ENCODE results near the gene ATP6AP1. TPM values are rescaled to one million over a fixed set of nuclear protein-coding genes. Genes with fewer than 3 reads are reported as not detected.
A peak's percentile ranks its signal among the peaks of the same experiment; 100 is the strongest.
"Not testable (repeated sequence)": the region's sequence is repeated elsewhere in the genome, so short reads cannot be mapped to it uniquely, and the experiment has no call there.

ATP6AP1 gene
- polyA plus RNA-seq, 1 experiment = 65.0 TPM

GRCh38 chrX:154384284-154384892, 44.1 kb upstream of the ATP6AP1 start:
- DNase-seq (ENCODE audit: low read depth, low spot score) = no peak
- TF ChIP-seq CTCF (IDR thresholded peaks at IDR 0.05; ENCODE audit: low read depth, low read length) = peak; percentile 53
- H3K4me3 ChIP-seq (ENCODE audit: low read depth, low read length) = no peak overlapping the region
- ChIA-PET POLR2A (no interaction called here), CTCF (interaction anchor here (1.3 to 3.0 kb wide), 2 partner anchors 11 to 247 kb away, joined by 3 to 17 read pairs; no protein-coding TSS in a partner anchor)
- H3K27ac ChIP-seq (ENCODE audit: low read depth, low read length) = no peak overlapping the region
- H3K27me3 ChIP-seq (ENCODE audit: control insufficient read depth, insufficient read depth, low read length) = no peaks in the 10 kb centered on the region
- no peaks in the 10 kb centered on the region for H3K9me3 ChIP-seq (ENCODE audit: control insufficient read depth, insufficient read depth, low read length)

DNA sequence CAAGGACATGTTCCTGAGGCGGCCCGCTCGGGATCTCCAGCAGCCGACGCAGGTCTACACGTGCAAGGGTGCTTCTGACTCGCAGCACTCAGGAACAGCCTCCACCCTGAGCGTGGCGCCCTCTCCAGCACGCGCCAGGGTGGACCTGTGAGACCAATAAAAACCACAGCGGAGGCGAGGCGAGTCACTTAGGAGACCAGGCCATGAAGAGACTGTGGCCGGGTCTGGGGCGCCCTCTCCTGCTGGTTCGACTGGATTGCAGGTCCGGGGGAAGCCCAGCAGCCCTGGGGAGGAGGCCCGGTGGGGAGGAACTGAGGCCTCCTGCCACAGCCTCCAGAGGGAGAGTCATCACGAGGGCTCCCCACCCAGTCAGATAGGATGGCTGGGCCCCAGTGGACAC, 40.4 kb upstream of the ATP6AP1 start:
- POLR2A ChIA-PET; H3K4me3 ChIP-seq (ENCODE audit: low read depth, low read length); DNase-seq (ENCODE audit: low read depth, low spot score); H3K27ac ChIP-seq (ENCODE audit: low read depth, low read length); CTCF ChIA-PET; H3K9me3 ChIP-seq (ENCODE audit: control insufficient read depth, insufficient read depth, low read length); H3K27me3 ChIP-seq (ENCODE audit: control insufficient read depth, insufficient read depth, low read length): not testable (repeated sequence)

- CTCF ChIA-PET; H3K4me3 ChIP-seq (ENCODE audit: low read depth, low read length); H3K27me3 ChIP-seq (ENCODE audit: control insufficient read depth, insufficient read depth, low read length); H3K9me3 ChIP-seq (ENCODE audit: control insufficient read depth, insufficient read depth, low read length); DNase-seq (ENCODE audit: low read depth, low spot score); POLR2A ChIA-PET; H3K27ac ChIP-seq (ENCODE audit: low read depth, low read length): not testable (repeated sequence)
Measured at GRCh38 chrX:154388649-154389048, 39.8 kb upstream of the ATP6AP1 start.

DNA sequence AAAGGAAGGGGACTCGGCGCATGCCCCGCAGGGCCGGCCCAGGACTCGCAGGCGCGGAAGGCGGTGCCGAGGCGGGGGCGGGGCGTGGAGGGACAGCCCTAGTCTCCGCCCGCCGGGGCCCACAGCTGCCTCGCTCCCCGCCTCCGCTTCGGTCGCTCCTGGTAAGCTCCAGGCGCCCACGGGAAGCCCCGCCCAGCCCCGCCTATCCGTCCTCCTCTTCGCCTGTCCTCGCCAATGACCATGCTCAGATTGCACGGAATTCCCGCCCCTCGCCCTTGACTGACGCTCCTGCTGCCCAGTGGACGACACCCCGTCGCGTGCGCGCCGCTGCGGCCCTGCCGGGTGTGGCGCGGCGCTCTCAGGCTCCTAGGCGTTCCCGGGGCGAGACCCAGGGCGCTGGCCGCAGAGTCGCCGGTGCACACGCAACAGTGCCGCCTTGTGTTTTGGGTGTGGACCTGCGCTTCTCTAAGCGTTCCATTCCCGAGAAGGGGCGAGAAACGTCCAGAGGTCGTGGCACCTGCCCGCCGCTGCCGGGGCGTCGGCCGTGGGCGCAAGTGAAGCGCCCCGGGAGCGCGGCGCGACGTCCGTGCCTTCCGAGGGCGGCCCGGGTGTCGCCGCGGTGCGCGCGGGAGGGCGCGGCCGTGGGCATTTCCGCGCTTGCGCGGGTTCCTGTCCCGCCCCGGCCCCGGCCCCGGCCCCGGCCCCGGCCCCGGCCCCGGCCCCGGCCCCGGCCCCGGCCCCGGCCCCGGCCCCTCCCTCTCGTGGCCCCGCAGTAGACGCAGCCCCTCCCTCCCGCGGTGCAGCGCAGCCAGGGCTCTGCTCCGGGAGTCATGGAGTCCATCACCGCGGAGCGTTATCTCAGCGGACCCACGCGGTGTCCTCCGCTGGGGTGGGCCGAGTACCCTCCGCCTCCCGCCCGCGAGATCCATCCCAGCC, 38.4 kb upstream of the ATP6AP1 start:
- H3K4me3 ChIP-seq (ENCODE audit: low read depth, low read length) = peak overlapping the region; percentile 50
- H3K27me3 ChIP-seq (ENCODE audit: control insufficient read depth, insufficient read depth, low read length); H3K9me3 ChIP-seq (ENCODE audit: control insufficient read depth, insufficient read depth, low read length); POLR2A ChIA-PET; H3K27ac ChIP-seq (ENCODE audit: low read depth, low read length); CTCF ChIA-PET; DNase-seq (ENCODE audit: low read depth, low spot score): not testable (repeated sequence)

DNA sequence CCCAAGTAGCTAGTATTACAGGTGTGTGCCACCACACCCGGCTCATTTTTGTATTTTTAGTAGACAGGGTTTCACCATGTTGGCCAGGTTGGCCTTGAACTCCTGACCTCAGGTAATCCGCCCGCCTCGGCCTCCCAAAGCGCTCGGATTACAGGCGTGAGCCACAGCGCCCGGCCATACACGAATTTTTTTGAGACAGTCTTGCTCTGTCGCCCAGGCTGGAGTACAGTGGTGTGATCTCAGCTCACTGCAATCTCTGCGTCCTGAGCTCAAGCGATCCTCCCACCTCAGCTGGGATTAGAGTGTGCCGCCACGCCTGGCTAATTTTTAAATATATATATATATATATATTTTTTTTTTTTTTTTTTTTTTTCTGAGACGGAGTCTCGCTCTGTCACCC, 32.1 kb upstream of the ATP6AP1 start:
- POLR2A ChIA-PET; H3K9me3 ChIP-seq (ENCODE audit: control insufficient read depth, insufficient read depth, low read length); H3K4me3 ChIP-seq (ENCODE audit: low read depth, low read length); DNase-seq (ENCODE audit: low read depth, low spot score); H3K27ac ChIP-seq (ENCODE audit: low read depth, low read length); H3K27me3 ChIP-seq (ENCODE audit: control insufficient read depth, insufficient read depth, low read length): not testable (repeated sequence)
- CTCF ChIA-PET = interaction anchor here (0.6 kb wide), 1 partner anchor 142 kb away, joined by 3 read pairs; no protein-coding TSS in a partner anchor

DNA sequence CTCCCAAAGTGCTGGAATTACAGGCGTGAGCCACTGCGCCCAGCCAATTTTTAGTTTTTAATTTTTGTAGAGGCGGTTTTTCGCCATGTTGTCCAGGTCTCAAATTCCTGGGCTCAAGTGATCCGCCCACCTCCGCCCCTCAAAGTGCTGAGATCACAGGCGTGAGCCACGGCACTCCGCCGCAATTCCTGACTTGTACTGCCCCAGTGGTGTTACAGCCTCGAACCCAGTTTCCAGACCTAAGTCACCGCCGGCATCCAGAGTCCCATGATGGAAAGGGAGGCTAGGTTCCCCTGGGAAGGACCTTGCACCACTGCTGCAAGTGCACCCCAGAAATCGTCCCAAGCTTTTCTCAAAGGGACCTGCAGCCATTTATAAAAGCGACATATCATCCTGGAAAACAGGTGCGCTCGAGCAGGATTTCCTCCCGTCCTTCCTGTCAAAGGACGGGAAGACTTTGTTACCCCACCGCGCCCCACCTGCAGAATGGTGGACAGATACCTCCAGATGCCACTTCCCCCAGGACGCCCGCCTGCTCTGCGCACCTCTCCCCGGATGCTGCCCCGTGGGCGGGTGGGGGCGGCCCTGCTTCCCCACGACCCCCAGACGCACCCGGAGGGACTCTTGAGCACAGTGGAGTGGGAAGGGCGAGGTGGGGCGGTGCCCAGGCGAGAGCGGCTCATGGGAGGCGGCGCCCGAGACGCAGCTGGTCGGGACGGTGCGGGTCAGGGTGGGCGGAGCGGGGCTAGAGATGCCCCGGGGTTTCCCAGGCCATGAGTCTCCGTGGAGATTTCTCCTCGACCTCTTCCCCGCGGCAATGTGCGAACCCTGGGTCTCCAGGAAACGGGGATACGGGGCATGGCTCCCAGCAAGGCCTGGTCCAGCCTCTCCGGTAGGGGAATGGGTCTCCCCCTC, 31.2 kb upstream of the ATP6AP1 start:
- peak overlapping the region; percentile 60 for H3K4me3 ChIP-seq (ENCODE audit: low read depth, low read length)
- no peak for DNase-seq (ENCODE audit: low read depth, low spot score)

More for the DNA sequence above, 31.2 kb upstream of the ATP6AP1 start:
- no peaks in the 10 kb centered on the region for H3K27me3 ChIP-seq (ENCODE audit: control insufficient read depth, insufficient read depth, low read length)
- ChIA-PET POLR2A (interaction anchor here (0.6 to 1.8 kb wide), 9 partner anchors 10 to 134 kb away, joined by 3 to 12 read pairs (median 4); partner anchors contain the start of genes ATP6AP1 and DNASE1L1), CTCF (interaction anchor here (0.6 to 1.8 kb wide), 3 partner anchors 13 to 141 kb away, joined by 3 to 7 read pairs (median 3); partner anchors contain the start of gene DNASE1L1)
- peak overlapping the region; percentile 98 for H3K27ac ChIP-seq (ENCODE audit: low read depth, low read length)
- no peaks in the 10 kb centered on the region for H3K9me3 ChIP-seq (ENCODE audit: control insufficient read depth, insufficient read depth, low read length)
- no peak for TF ChIP-seq CTCF (IDR thresholded peaks at IDR 0.05; ENCODE audit: low read depth, low read length)

Measured in AG04450 (cell line).